Left lung (tissue), 10 donors: Measurements from ENCODE around the gene ATP6V0C. TPM values are rescaled to one million over a fixed set of nuclear protein-coding genes. Genes with fewer than 3 reads are reported as not detected.
A peak's percentile ranks its signal among the peaks of the same experiment; 100 is the strongest.

Source experiments
- ATAC-seq: fragments of 200-7000 bp; cut with Tn5 transposase; one replicate; pipeline ENCODE4 v1.9.1; 2020; ENCODE audit warnings: moderate library complexity
- DNase-seq, 4 donors: peaks; one replicate each; pipeline ENCODE4 v3.0.0-alpha.2; 2013 to 2020
- H3K27ac ChIP-seq, 2 donors: fragments of 200-600 bp; sonication (generic) in 1 of 2; one replicate each; pipeline versions ENCODE4 v1.5.0 to v1.8.0; 2020 to 2021
- H3K27me3 ChIP-seq, 2 donors: fragments of 200-600 bp; sonication (generic) in 1 of 2; one replicate each; pipeline versions ENCODE4 v1.5.0 to v1.8.0; 2020 to 2021
- H3K36me3 ChIP-seq, 2 donors: fragments of 200-600 bp; sonication (generic) in 1 of 2; one replicate each; pipeline versions ENCODE4 v1.5.0 to v1.8.0; 2020 to 2021
- H3K4me1 ChIP-seq, 2 donors: fragments of 200-600 bp; one replicate each; pipeline ENCODE4 v1.8.0; 2021
- H3K4me3 ChIP-seq, 2 donors: fragments of 200-600 bp; sonication (generic) in 1 of 2; one replicate each; pipeline versions ENCODE4 v1.5.0 to v1.8.0; 2020 to 2021; ENCODE audit warnings: mild to moderate bottlenecking in 1 of 2
- H3K9me3 ChIP-seq, 2 donors: fragments of 200-600 bp; sonication (generic) in 1 of 2; one replicate each; pipeline versions ENCODE4 v1.5.0 to v1.8.0; 2020 to 2021
- CTCF ChIP-seq, 2 donors: fragments of 200-600 bp; sonication (generic) in 1 of 2; IDR thresholded peaks; one replicate each; pipeline versions ENCODE4 v1.5.0 to v1.8.0; 2021; ENCODE audit warnings: antibody characterized with exemption in 2 of 2
- intact Hi-C, 2 donors: fragments of 100-400 bp; cut with DNase I; formaldehyde crosslinking; loops; one replicate each; pipeline versions ENCODE4 v1.11.2 to v1.14.2; 2022
- polyA plus RNA-seq, 6 donors: library from polyadenylated mRNA; unstranded; fragments of 120-200 nt; gene quantifications; one replicate each; pipeline ENCODE4 v1.2.1, GENCODE V29; 2013; ENCODE audit not compliant: insufficient read length in 6 of 6
- total RNA-seq, 2 donors: library from RNA; stranded (reverse); fragmentation: NEBNext Ultra II Directional; extraction: Animal tissue kit (Norgen Biotek cat#: 25700); gene quantifications; one replicate each; pipeline ENCODE4 v1.2.1, GENCODE V29; 2021
- donor health status: DM: no; HTN: yes; CAD: no.
- donor health status: DM: no; HTN: no; CAD: no.

ATP6V0C gene
- total and polyA plus RNA-seq, 8 donors, result 76.6 to 333 (median 102) TPM

DNA sequence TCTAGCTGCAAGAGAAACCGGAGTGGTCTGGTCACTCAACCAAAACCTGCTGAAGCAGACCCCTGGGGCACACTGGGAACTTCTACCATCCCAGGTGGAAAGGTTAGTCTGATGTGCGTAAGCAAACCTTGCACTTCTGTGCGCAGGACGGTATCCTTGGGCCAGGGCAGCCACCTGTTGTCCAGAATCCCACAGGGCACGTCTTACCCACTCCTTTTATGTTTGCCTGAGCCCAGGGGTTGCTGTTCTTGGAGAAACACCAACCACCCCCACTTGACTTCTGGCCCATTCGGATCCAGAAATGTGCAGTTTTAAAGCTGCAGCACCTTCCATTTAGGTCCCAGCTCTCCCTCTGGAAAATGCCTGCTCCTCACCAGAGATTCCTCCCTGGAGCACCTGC, 20.1 kb upstream of the ATP6V0C start:
- Histone ChIP-seq H3K4me3 (no peak overlapping the region), H3K9me3 (no peaks in the 10 kb centered on the region), H3K27me3 (no peaks in the 10 kb centered on the region), H3K36me3 (peaks cover 0 to 38% of the 10 kb centered on the region in 2 donors), H3K4me1 (peaks cover 14 to 25% of the 10 kb centered on the region in 2 donors), H3K27ac (peak overlapping the region; percentile 11 to 53)
- no peak for TF ChIP-seq CTCF (IDR thresholded peaks at IDR 0.05)
- intact Hi-C loops, result no loop called here
- ATAC-seq (peak; percentile 76), DNase-seq (peak in 1 of 4 donors; percentile 55)

GRCh38 chr16:2494616-2495015, 19.1 kb upstream of the ATP6V0C start:
- Histone ChIP-seq H3K27me3 (no peaks in the 10 kb centered on the region), H3K36me3 (peaks cover 0 to 47% of the 10 kb centered on the region in 2 donors), H3K9me3 (no peaks in the 10 kb centered on the region), H3K4me3 (no peak overlapping the region), H3K4me1 (peaks cover 14 to 27% of the 10 kb centered on the region in 2 donors), H3K27ac (peak overlapping the region; percentile 33 to 59)
- no peak for TF ChIP-seq CTCF (IDR thresholded peaks at IDR 0.05)
- DNase-seq (peak in 1 of 4 donors; percentile 68), ATAC-seq (peak; percentile 61)
- intact Hi-C loops, result no loop called here

DNA sequence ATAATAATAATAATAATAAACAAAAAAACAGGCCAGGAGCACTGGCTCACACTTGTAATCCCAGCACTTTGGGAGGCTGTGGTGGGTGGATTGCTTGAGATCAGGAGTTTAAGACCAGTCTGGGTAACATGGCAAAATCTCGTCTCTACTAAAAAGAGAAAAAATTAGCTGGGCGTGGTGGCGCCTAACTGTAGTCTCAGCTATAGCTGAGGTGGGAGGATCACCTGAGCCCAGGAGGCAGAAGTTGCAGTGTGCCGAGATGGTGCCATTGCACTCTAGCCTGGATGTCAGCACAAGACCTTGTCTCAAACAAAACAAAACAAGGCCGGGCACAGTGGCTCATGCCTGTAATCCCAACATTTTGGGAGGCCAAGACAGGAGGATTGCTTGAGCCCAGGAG, 18.7 kb upstream of the ATP6V0C start:
- Histone ChIP-seq H3K27ac (peak overlapping the region in 1 of 2 donors; percentile 59), H3K4me3 (no peak overlapping the region), H3K27me3 (no peaks in the 10 kb centered on the region), H3K9me3 (no peaks in the 10 kb centered on the region), H3K4me1 (peaks cover 14 to 27% of the 10 kb centered on the region in 2 donors), H3K36me3 (peaks cover 0 to 50% of the 10 kb centered on the region in 2 donors)
- TF ChIP-seq CTCF (IDR thresholded peaks at IDR 0.05), result no peak
- no peak for ATAC-seq
- intact Hi-C loops, result no loop called here
- DNase-seq, result no peak

DNA sequence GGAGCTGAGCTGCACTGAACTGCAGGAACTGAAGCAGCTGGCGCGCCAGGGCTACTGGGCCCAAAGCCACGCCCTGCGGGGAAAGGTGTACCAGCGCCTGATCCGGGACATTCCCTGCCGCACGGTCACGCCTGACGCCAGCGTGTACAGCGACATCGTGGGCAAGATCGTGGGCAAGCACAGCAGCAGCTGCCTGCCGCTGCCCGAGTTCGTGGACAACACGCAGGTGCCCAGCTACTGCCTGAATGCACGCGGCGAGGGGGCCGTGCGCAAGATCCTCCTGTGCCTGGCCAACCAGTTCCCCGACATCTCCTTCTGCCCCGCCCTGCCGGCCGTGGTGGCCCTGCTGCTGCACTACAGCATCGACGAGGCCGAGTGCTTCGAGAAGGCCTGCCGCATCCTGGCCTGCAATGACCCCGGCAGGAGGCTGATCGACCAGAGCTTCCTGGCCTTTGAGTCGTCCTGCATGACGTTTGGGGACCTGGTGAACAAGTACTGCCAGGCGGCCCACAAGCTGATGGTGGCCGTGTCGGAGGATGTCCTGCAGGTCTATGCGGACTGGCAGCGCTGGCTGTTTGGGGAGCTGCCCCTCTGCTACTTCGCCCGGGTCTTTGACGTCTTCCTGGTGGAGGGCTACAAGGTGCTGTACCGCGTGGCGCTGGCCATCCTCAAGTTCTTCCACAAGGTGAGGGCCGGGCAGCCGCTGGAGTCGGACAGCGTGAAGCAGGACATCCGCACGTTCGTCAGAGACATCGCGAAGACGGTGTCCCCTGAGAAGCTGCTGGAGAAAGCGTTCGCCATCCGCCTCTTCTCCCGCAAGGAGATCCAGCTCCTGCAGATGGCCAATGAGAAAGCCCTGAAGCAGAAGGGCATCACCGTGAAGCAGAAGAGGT, 17.3 kb upstream of the ATP6V0C start:
- DNase-seq, result peak in 1 of 4 donors; percentile 75
- intact Hi-C loops, result no loop called here
- Histone ChIP-seq H3K9me3 (no peaks in the 10 kb centered on the region), H3K4me3 (no peak overlapping the region), H3K27ac (no peak overlapping the region), H3K4me1 (peaks cover 14 to 37% of the 10 kb centered on the region in 2 donors), H3K27me3 (no peaks in the 10 kb centered on the region), H3K36me3 (peaks cover 0 to 50% of the 10 kb centered on the region in 2 donors)
- ATAC-seq, result no peak
- TF ChIP-seq CTCF (IDR thresholded peaks at IDR 0.05), result no peak

GRCh38 chr16:2497116-2497630, 16.6 kb upstream of the ATP6V0C start:
- Histone ChIP-seq H3K27ac (no peak overlapping the region), H3K4me1 (peaks cover 14 to 44% of the 10 kb centered on the region in 2 donors)

More at GRCh38 chr16:2497116-2497630, 16.6 kb upstream of the ATP6V0C start:
- no peak for TF ChIP-seq CTCF (IDR thresholded peaks at IDR 0.05)
- DNase-seq, result peak in 1 of 4 donors; percentile 83
- Histone ChIP-seq H3K9me3 (no peaks in the 10 kb centered on the region), H3K4me3 (no peak overlapping the region), H3K36me3 (peaks cover 0 to 54% of the 10 kb centered on the region in 2 donors), H3K27me3 (no peaks in the 10 kb centered on the region)
- intact Hi-C loops, result no loop called here
- ATAC-seq, result peak; percentile 42
